Smooth muscle cell (in vitro differentiated cells): Measurements from ENCODE around the gene MAMDC4. TPM values are rescaled to one million over a fixed set of nuclear protein-coding genes. Genes with fewer than 3 reads are reported as not detected.

ENCODE experiments used
- DNase-seq: peaks from one replicate; lab custom pipeline; 2025; ENCODE audit not compliant: unreplicated experiment; lab: John Stamatoyannopoulos, UW
- H2AFZ ChIP-seq: fragments of 200-600 bp; sonication (generic); 2 replicates; pipeline ENCODE4 v1.6.0; 2016; ENCODE audit warnings: antibody characterized with exemption, low read depth, mild to moderate bottlenecking
- H3F3A ChIP-seq: fragments of 200-600 bp; sonication (generic); 2 replicates; pipeline ENCODE4 v1.6.0; 2017; ENCODE audit warnings: antibody characterized with exemption, low read depth
- H3K27ac ChIP-seq: fragments of 200-600 bp; sonication (generic); 2 replicates; pipeline ENCODE4 v1.5.1; 2016; ENCODE audit warnings: low read depth, mild to moderate bottlenecking
- H3K27me3 ChIP-seq: fragments of 200-600 bp; sonication (generic); 2 replicates; pipeline ENCODE4 v1.6.1; 2016; ENCODE audit warnings: low read depth, mild to moderate bottlenecking
- H3K36me3 ChIP-seq: fragments of 200-600 bp; sonication (generic); 2 replicates; pipeline ENCODE4 v1.5.1; 2016; ENCODE audit warnings: low read depth
- H3K4me1 ChIP-seq: fragments of 200-600 bp; sonication (generic); 2 replicates; pipeline ENCODE4 v1.5.1; 2016; ENCODE audit warnings: low read depth
- H3K4me2 ChIP-seq: fragments of 200-600 bp; sonication (generic); 2 replicates; pipeline ENCODE4 v1.6.0; 2016; ENCODE audit warnings: mild to moderate bottlenecking
- H3K4me3 ChIP-seq: fragments of 200-600 bp; sonication (generic); 2 replicates; pipeline ENCODE4 v1.5.1; 2016; ENCODE audit warnings: mild to moderate bottlenecking
- H3K79me2 ChIP-seq: fragments of 200-600 bp; sonication (generic); 2 replicates; pipeline ENCODE4 v1.6.0; 2016; ENCODE audit warnings: low read depth, mild to moderate bottlenecking
- H3K9ac ChIP-seq: fragments of 200-600 bp; sonication (generic); 2 replicates; pipeline ENCODE4 v1.6.0; 2016; ENCODE audit warnings: low read depth
- H3K9me3 ChIP-seq: fragments of 200-600 bp; sonication (generic); replicated peaks from 2 replicates; pipeline ENCODE4 v1.5.1; 2016; ENCODE audit warnings: low read depth
- H4K20me1 ChIP-seq: fragments of 200-600 bp; sonication (generic); 2 replicates; pipeline ENCODE4 v1.6.0; 2016; ENCODE audit warnings: low read depth
- CTCF ChIP-seq: fragments of 200-600 bp; sonication (generic); IDR thresholded peaks from 2 replicates; pipeline ENCODE4 v1.5.1; 2017; ENCODE audit warnings: borderline replicate concordance, mild to moderate bottlenecking, antibody characterized with exemption; ENCODE audit not compliant: insufficient read depth, poor library complexity, severe bottlenecking
- WGBS: methylation state at CpG from one replicate; pipeline ENCODE4 v1.1.7; 2016; ENCODE audit warnings: low lambda C conversion rate; 5-methylcytosine and 5-hydroxymethylcytosine counted together
- polyA plus RNA-seq: library from polyadenylated mRNA; unstranded; fragments of >200 nt; fragmentation: Nextera tagmentation; extraction: Ambion mirVana; gene quantifications from 2 replicates; pipeline ENCODE4 v1.2.1, GENCODE V29; 2016
- total RNA-seq: library from RNA; depleted of rRNA; stranded (reverse); fragments of >200 nt; gene quantifications from 2 replicates; pipeline ENCODE4 v1.2.3, GENCODE V29; 2014

Gene MAMDC4
- total and polyA plus RNA-seq, 2 experiments from 2014 or later, result 3.8 to 7.5 TPM

- Histone ChIP-seq H3K9ac (no peak overlapping the region), H3K79me2 (peaks cover 4% of the 10 kb centered on the region), H2AFZ (no peak overlapping the region), H3K4me3 (no peak overlapping the region), H3K4me1 (no peaks in the 10 kb centered on the region), H3K27me3 (no peaks in the 10 kb centered on the region), H3F3A (no peaks in the 10 kb centered on the region), H3K27ac (no peak overlapping the region), H3K9me3 (no peaks in the 10 kb centered on the region), H3K36me3 (no peaks in the 10 kb centered on the region), H3K4me2 (no peak overlapping the region), H4K20me1 (peaks cover 20% of the 10 kb centered on the region)
- DNase-seq, result no peak
- 91% methylated on average over 18 of the region's 26 CpGs for WGBS
- TF ChIP-seq CTCF, result no peak
These were observed 3.4 kb downstream of the MAMDC4 start for GRCh38 chr9:136855461-136856078.

- H3K9me3 ChIP-seq, result no peaks in the 10 kb centered on the region
- H3K27ac ChIP-seq, result no peak overlapping the region
- no peak overlapping the region for H2AFZ ChIP-seq
- DNase-seq, result no peak
- H3K27me3 ChIP-seq, result no peaks in the 10 kb centered on the region
- no peaks in the 10 kb centered on the region for H3K36me3 ChIP-seq
- no peaks in the 10 kb centered on the region for H3K4me1 ChIP-seq
- H4K20me1 ChIP-seq, result peaks cover 17% of the 10 kb centered on the region
- no peak overlapping the region for H3K4me2 ChIP-seq
- H3K9ac ChIP-seq, result no peak overlapping the region
- no peak for TF ChIP-seq CTCF
- no peaks in the 10 kb centered on the region for H3K79me2 ChIP-seq
- no peak overlapping the region for H3K4me3 ChIP-seq
- H3F3A ChIP-seq, result no peaks in the 10 kb centered on the region
- WGBS, result 95% methylated on average over 15 of the region's 15 CpGs
These were observed 3.9 kb downstream of the MAMDC4 start for GRCh38 chr9:136856079-136856476.

DNA sequence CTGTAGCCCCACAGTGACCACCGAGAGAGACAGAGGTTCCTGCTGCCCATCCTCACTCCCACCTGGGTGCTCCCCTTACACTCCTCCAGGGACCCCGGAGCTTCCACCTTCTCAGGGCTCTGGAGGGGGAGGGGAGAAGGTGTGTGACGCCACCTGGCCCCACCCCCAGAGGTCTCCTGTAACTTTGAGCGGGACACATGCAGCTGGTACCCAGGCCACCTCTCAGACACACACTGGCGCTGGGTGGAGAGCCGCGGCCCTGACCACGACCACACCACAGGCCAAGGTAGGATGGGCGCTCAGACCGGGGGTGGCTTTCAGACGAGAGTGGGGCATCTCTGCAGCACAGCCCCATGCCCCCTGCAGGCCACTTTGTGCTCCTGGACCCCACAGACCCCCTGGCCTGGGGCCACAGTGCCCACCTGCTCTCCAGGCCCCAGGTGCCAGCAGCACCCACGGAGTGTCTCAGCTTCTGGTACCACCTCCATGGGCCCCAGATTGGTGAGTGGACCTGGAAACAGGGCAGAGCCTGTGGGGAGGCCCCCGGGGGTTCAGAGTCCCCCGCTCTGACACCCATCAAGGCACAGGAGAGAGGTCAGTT, 4.5 kb downstream of the MAMDC4 start:
- no peaks in the 10 kb centered on the region for H3K9me3 ChIP-seq
- H3K9ac ChIP-seq, result no peak overlapping the region
- no peaks in the 10 kb centered on the region for H3K27me3 ChIP-seq
- H3K4me2 ChIP-seq, result no peak overlapping the region
- no peaks in the 10 kb centered on the region for H3K79me2 ChIP-seq
- no peak for DNase-seq
- H3K36me3 ChIP-seq, result no peaks in the 10 kb centered on the region
- no peak overlapping the region for H3K27ac ChIP-seq
- no peaks in the 10 kb centered on the region for H3K4me1 ChIP-seq
- peaks cover 17% of the 10 kb centered on the region for H4K20me1 ChIP-seq
- no peak overlapping the region for H2AFZ ChIP-seq
- no peak overlapping the region for H3K4me3 ChIP-seq
- no peaks in the 10 kb centered on the region for H3F3A ChIP-seq
- TF ChIP-seq CTCF, result no peak
- WGBS, result 95% methylated on average over 14 of the region's 14 CpGs

- Histone ChIP-seq H2AFZ (no peak overlapping the region), H3K4me3 (no peak overlapping the region), H4K20me1 (peaks cover 21% of the 10 kb centered on the region), H3K9ac (no peak overlapping the region), H3K36me3 (no peaks in the 10 kb centered on the region), H3K9me3 (no peaks in the 10 kb centered on the region), H3K79me2 (no peaks in the 10 kb centered on the region), H3K27me3 (no peaks in the 10 kb centered on the region), H3F3A (no peaks in the 10 kb centered on the region), H3K27ac (no peak overlapping the region), H3K4me2 (no peak overlapping the region), H3K4me1 (no peaks in the 10 kb centered on the region)
- TF ChIP-seq CTCF, result no peak
- WGBS, result 91% methylated on average over 14 of the region's 19 CpGs
- no peak for DNase-seq
These were observed 5.0 kb downstream of the MAMDC4 start for GRCh38 chr9:136857166-136857565.
